ENCODE measurements around the gene EDN1.

EDN1 gene

GRCh38 chr6:12289933-12290820 lies at the start of gene EDN1:
Gene EDN1, plus strand, starts transcription at chr6:12290361. Its CDS starts 269 bp downstream, at chr6:12290630.
- Mint-ChIP-seq H3K4me3 (peak within 1 kb of the TSS; percentile 90), H3K27ac (no peak within 1 kb of the TSS), H3K4me1 (peaks cover 13% of the 10 kb centered on the region), H3K9me3 (no peaks in the 10 kb centered on the region), H3K36me3 (no peaks in the 10 kb centered on the region), H3K27me3 (peaks cover 3% of the 10 kb centered on the region)
- peak; percentile 85 for ATAC-seq (ENCODE audit: low read depth)
- peak; percentile 22 to 45 for DNase-seq (ENCODE audit: low spot score in 2 of 2)

- Mint-ChIP-seq H3K36me3 (no peaks in the 10 kb centered on the region), H3K9me3 (no peaks in the 10 kb centered on the region), H3K27ac (no peak overlapping the region), H3K27me3 (peaks cover 2% of the 10 kb centered on the region), H3K4me3 (no peak overlapping the region), H3K4me1 (no peaks in the 10 kb centered on the region)
- no peak for DNase-seq (ENCODE audit: low spot score in 2 of 2)
- ATAC-seq (ENCODE audit: low read depth), result no peak
Observed at GRCh38 chr6:12241493-12242175, 48.5 kb upstream of the EDN1 start.

GRCh38 chr6:12243169-12243568 lies 47.0 kb upstream of the EDN1 start:
- no peaks in the 10 kb centered on the region for H3K36me3 Mint-ChIP-seq
- H3K27ac Mint-ChIP-seq, result no peak overlapping the region
- H3K27me3 Mint-ChIP-seq, result peaks cover 3% of the 10 kb centered on the region
- no peaks in the 10 kb centered on the region for H3K9me3 Mint-ChIP-seq
- H3K4me3 Mint-ChIP-seq, result no peak overlapping the region
- no peaks in the 10 kb centered on the region for H3K4me1 Mint-ChIP-seq
- no peak for ATAC-seq (ENCODE audit: low read depth)
- no peak for DNase-seq (ENCODE audit: low spot score in 2 of 2)

GRCh38 chr6:12245360-12245759 lies 44.8 kb upstream of the EDN1 start:
- Mint-ChIP-seq H3K27ac (no peak overlapping the region), H3K4me1 (no peaks in the 10 kb centered on the region), H3K4me3 (no peak overlapping the region), H3K9me3 (no peaks in the 10 kb centered on the region), H3K27me3 (peaks cover 7% of the 10 kb centered on the region), H3K36me3 (no peaks in the 10 kb centered on the region)
- DNase-seq (ENCODE audit: low spot score in 2 of 2), result no peak
- ATAC-seq (ENCODE audit: low read depth), result no peak

- no peak for DNase-seq (ENCODE audit: low spot score in 2 of 2)
- Mint-ChIP-seq H3K9me3 (no peaks in the 10 kb centered on the region), H3K27ac (no peak overlapping the region), H3K36me3 (no peaks in the 10 kb centered on the region), H3K4me3 (no peak overlapping the region), H3K27me3 (peaks cover 7% of the 10 kb centered on the region), H3K4me1 (no peaks in the 10 kb centered on the region)
- no peak for ATAC-seq (ENCODE audit: low read depth)
Observed at GRCh38 chr6:12245763-12246718, 44.1 kb upstream of the EDN1 start.

- peaks cover 7% of the 10 kb centered on the region for H3K27me3 Mint-ChIP-seq
- no peak overlapping the region for H3K27ac Mint-ChIP-seq
- no peak overlapping the region for H3K4me3 Mint-ChIP-seq
- H3K4me1 Mint-ChIP-seq, result no peaks in the 10 kb centered on the region
- ATAC-seq (ENCODE audit: low read depth) (no peak), DNase-seq (ENCODE audit: low spot score in 2 of 2) (no peak)
- H3K36me3 Mint-ChIP-seq, result no peaks in the 10 kb centered on the region
- no peaks in the 10 kb centered on the region for H3K9me3 Mint-ChIP-seq
Observed at GRCh38 chr6:12246900-12247299, 43.3 kb upstream of the EDN1 start.

- Mint-ChIP-seq H3K27ac (no peak overlapping the region), H3K4me3 (no peak overlapping the region), H3K4me1 (no peaks in the 10 kb centered on the region)
Observed at GRCh38 chr6:12249541-12250382, 40.4 kb upstream of the EDN1 start.

GRCh38 chr6:12250383-12250770 lies 39.8 kb upstream of the EDN1 start:
- DNase-seq (ENCODE audit: low spot score in 2 of 2), result no peak

More at GRCh38 chr6:12249541-12250382, 40.4 kb upstream of the EDN1 start:
- DNase-seq (ENCODE audit: low spot score in 2 of 2), result no peak
- peaks cover 13% of the 10 kb centered on the region for H3K27me3 Mint-ChIP-seq
- H3K36me3 Mint-ChIP-seq, result no peaks in the 10 kb centered on the region
- ATAC-seq (ENCODE audit: low read depth), result no peak
- H3K9me3 Mint-ChIP-seq, result no peaks in the 10 kb centered on the region

GRCh38 chr6:12254210-12254609 lies 36.0 kb upstream of the EDN1 start:
- H3K27ac Mint-ChIP-seq, result no peak overlapping the region
- ATAC-seq (ENCODE audit: low read depth), result no peak
- DNase-seq (ENCODE audit: low spot score in 2 of 2), result no peak
- no peaks in the 10 kb centered on the region for H3K36me3 Mint-ChIP-seq
- no peaks in the 10 kb centered on the region for H3K9me3 Mint-ChIP-seq
- peaks cover 5% of the 10 kb centered on the region for H3K27me3 Mint-ChIP-seq
- H3K4me1 Mint-ChIP-seq, result no peaks in the 10 kb centered on the region
- no peak overlapping the region for H3K4me3 Mint-ChIP-seq

More at GRCh38 chr6:12250383-12250770, 39.8 kb upstream of the EDN1 start:
- Mint-ChIP-seq H3K27me3 (peaks cover 13% of the 10 kb centered on the region), H3K4me3 (no peak overlapping the region), H3K36me3 (no peaks in the 10 kb centered on the region), H3K27ac (no peak overlapping the region), H3K9me3 (no peaks in the 10 kb centered on the region), H3K4me1 (no peaks in the 10 kb centered on the region)
- ATAC-seq (ENCODE audit: low read depth), result no peak

- Mint-ChIP-seq H3K27me3 (peaks cover 11% of the 10 kb centered on the region), H3K4me1 (peaks cover 2% of the 10 kb centered on the region), H3K27ac (no peak overlapping the region), H3K36me3 (peaks cover 2% of the 10 kb centered on the region), H3K9me3 (peaks cover 1% of the 10 kb centered on the region), H3K4me3 (no peak overlapping the region)
- ATAC-seq (ENCODE audit: low read depth) (no peak), DNase-seq (ENCODE audit: low spot score in 2 of 2) (no peak)
Observed at GRCh38 chr6:12258191-12258590, 32.0 kb upstream of the EDN1 start.

- DNase-seq (ENCODE audit: low spot score in 2 of 2) (no peak), ATAC-seq (ENCODE audit: low read depth) (no peak)
- Mint-ChIP-seq H3K4me3 (no peak overlapping the region), H3K27me3 (peaks cover 11% of the 10 kb centered on the region), H3K4me1 (peaks cover 2% of the 10 kb centered on the region), H3K9me3 (peaks cover 1% of the 10 kb centered on the region), H3K27ac (no peak overlapping the region), H3K36me3 (peaks cover 2% of the 10 kb centered on the region)
Observed at GRCh38 chr6:12258591-12259075, 31.5 kb upstream of the EDN1 start.

GRCh38 chr6:12260458-12261093 lies 29.6 kb upstream of the EDN1 start:
- no peak for ATAC-seq (ENCODE audit: low read depth)
- H3K27ac Mint-ChIP-seq, result no peak overlapping the region
- H3K4me1 Mint-ChIP-seq, result peaks cover 2% of the 10 kb centered on the region
- no peak overlapping the region for H3K4me3 Mint-ChIP-seq
- DNase-seq (ENCODE audit: low spot score in 2 of 2), result no peak
- H3K9me3 Mint-ChIP-seq, result peaks cover 1% of the 10 kb centered on the region
- peaks cover 6% of the 10 kb centered on the region for H3K27me3 Mint-ChIP-seq
- peaks cover 2% of the 10 kb centered on the region for H3K36me3 Mint-ChIP-seq
